Activated CD8-positive, alpha-beta T cell treated with anti-CD3 and anti-CD28 coated beads, Interleukin-2, amount 10 ng/mL, durations not matched to agents 7 days and 5 days (primary cell): Measurements from ENCODE around the gene AGMAT. TPM values are rescaled to one million over a fixed set of nuclear protein-coding genes. Genes with fewer than 3 reads are reported as not detected.
"Not testable (repeated sequence)": the region's sequence is repeated elsewhere in the genome, so short reads cannot be mapped to it uniquely, and the experiment has no call there.

Source experiments
- ATAC-seq: fragments of 150-1000 bp; cut with Tn5 transposase; one replicate; pipeline ENCODE4 v1.10.0; 2021; ENCODE audit warnings: moderate library complexity
- CTCF ChIA-PET: fragments of 350-600 bp; sonication (Branson Sonifier 250); formaldehyde crosslinking; loops from one replicate; lab custom pipeline; 2021; ENCODE audit warnings: antibody characterized with exemption; lab: Charles Lee
- POLR2A ChIA-PET: fragments of 350-600 bp; sonication (Branson Sonifier 250); formaldehyde crosslinking; loops from one replicate; lab custom pipeline; 2021; ENCODE audit warnings: antibody characterized with exemption; lab: Charles Lee
- DNase-seq: peaks from one replicate; pipeline ENCODE4 v3.0.0-alpha.2; 2020
- H3K27ac Mint-ChIP-seq: one replicate; pipeline ENCODE4 v1.8.0; 2021; ENCODE audit warnings: mild to moderate bottlenecking, mixed read lengths
- H3K27me3 Mint-ChIP-seq: one replicate; pipeline ENCODE4 v1.8.0; 2021; ENCODE audit warnings: low read depth, mixed read lengths
- H3K36me3 Mint-ChIP-seq: one replicate; pipeline ENCODE4 v1.8.0; 2021; ENCODE audit warnings: low read depth, mixed read lengths
- H3K4me1 Mint-ChIP-seq: one replicate; pipeline ENCODE4 v1.8.0; 2021; ENCODE audit warnings: low read depth, mixed read lengths
- H3K4me3 Mint-ChIP-seq: one replicate; pipeline ENCODE4 v1.8.0; 2021; ENCODE audit warnings: mild to moderate bottlenecking, mixed read lengths
- H3K9me3 Mint-ChIP-seq: one replicate; pipeline ENCODE4 v1.8.0; 2022; ENCODE audit warnings: mixed read lengths; ENCODE audit not compliant: insufficient read depth
- total RNA-seq, 2 experiments: library from RNA; stranded (reverse); gene quantifications; one replicate each; pipeline ENCODE4 v1.2.3, GENCODE V29; 2021

The AGMAT gene
- total RNA-seq, 2 experiments from 2014 or later, result 10.3 to 10.4 TPM

GRCh38 chr1:15605398-15606383 lies 20.8 kb upstream of the AGMAT start:
- Mint-ChIP-seq H3K4me3 (no peak overlapping the region), H3K9me3 (no peaks in the 10 kb centered on the region), H3K27me3 (no peaks in the 10 kb centered on the region), H3K36me3 (no peaks in the 10 kb centered on the region), H3K27ac (no peak overlapping the region), H3K4me1 (peaks cover 11% of the 10 kb centered on the region)
- ATAC-seq (no peak), DNase-seq (no peak)
- ChIA-PET CTCF (interaction anchor here (0.9 to 3.9 kb wide), 2 partner anchors 11 to 136 kb away, joined by 3 to 15 read pairs; partner anchors contain the start of gene DDI2), POLR2A (interaction anchor here (0.6 kb wide), 1 partner anchor 332 kb away, joined by 5 read pairs; no protein-coding TSS in a partner anchor)

- peaks cover 11% of the 10 kb centered on the region for H3K4me1 Mint-ChIP-seq
- H3K27me3 Mint-ChIP-seq, H3K4me3 Mint-ChIP-seq, ATAC-seq, H3K36me3 Mint-ChIP-seq, H3K27ac Mint-ChIP-seq, DNase-seq, H3K9me3 Mint-ChIP-seq: not testable (repeated sequence)
- ChIA-PET POLR2A (interaction anchor here (0.8 to 1.8 kb wide), 3 partner anchors 25 to 243 kb away, joined by 4 to 5 read pairs (median 5); partner anchors contain the start of gene SPEN), CTCF (interaction anchor here (1.4 to 3.9 kb wide), 3 partner anchors 10 to 15 kb away, joined by 5 to 15 read pairs (median 9); partner anchors contain the start of gene DDI2)
Measured at GRCh38 chr1:15604400-15604799, 19.5 kb upstream of the AGMAT start.

DNA sequence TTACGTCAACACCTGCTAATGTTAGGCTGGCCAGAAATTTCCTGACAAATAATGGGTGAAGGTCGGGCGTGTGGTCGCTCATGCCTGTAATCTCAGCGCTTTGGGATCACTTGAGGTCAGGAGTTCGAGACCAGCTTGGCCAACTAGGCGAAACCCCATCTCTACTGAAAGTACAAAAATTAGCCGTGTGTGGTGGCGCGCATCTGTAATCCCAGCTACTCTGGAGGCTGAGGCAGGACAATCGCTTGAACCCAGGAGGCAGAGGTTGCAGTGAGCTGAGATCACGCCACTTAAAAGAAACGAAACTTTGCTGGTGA lies 19.1 kb upstream of the AGMAT start:
- H3K27ac Mint-ChIP-seq, result peak overlapping the region; percentile 22
- peaks cover 11% of the 10 kb centered on the region for H3K4me1 Mint-ChIP-seq
- ChIA-PET POLR2A (interaction anchor here (0.8 to 1.8 kb wide), 6 partner anchors 14 to 243 kb away, joined by 3 to 7 read pairs (median 4); partner anchors contain the start of gene SPEN), CTCF (interaction anchor here (1.4 to 3.9 kb wide), 3 partner anchors 10 to 15 kb away, joined by 5 to 15 read pairs (median 9); partner anchors contain the start of gene DDI2)
- not testable (repeated sequence) for DNase-seq, ATAC-seq, H3K36me3 Mint-ChIP-seq, H3K9me3 Mint-ChIP-seq, H3K27me3 Mint-ChIP-seq
- peak overlapping the region; percentile 60 for H3K4me3 Mint-ChIP-seq

DNA sequence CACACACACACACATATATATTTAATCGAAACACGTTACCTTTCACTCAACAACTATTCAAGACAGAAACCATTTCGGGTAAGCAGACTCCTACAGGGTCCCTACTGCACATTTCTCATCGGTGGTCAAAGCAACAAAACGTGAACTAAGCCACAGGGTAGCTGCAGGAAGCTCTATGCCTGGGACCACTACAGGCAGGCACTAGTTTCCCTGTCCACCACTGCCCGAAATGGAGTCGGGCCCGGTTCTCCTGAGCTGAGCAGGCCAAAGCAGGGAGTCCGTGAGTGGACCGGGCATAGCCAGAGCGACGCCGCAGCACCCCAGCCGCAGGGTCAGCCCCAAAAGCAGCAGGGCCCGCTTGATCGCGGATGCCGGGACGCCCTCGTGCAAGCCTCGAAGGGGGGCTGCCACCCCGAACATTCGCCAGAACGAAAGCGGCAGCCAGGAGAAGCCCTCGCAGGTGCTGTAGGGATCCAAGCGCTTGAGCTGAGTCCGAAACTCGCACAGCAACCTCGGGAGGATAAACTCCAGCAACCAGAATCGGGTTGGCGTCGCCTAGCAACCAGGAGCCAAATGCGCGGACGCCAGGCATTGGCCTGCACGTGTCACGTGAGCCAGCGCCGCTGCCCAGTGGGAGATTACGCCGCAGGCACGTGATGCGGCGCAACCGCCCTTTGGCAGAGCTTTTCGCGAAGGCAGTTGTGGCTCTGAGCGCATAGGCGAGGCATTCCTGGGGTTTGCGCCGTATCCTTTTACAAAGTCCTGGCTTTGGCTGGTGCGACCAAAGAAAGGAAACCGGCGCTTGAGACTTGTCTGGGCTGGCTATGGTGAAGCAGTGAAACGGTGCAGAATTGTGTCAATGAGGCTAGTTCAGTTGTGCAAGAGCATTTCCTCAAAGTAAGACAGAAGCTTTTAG lies 18.5 kb upstream of the AGMAT start:
- H3K36me3 Mint-ChIP-seq, result no peaks in the 10 kb centered on the region
- ATAC-seq (peak; percentile 98), DNase-seq (peak; percentile 96)
- H3K4me3 Mint-ChIP-seq, result peak overlapping the region; percentile 60
- H3K9me3 Mint-ChIP-seq, result no peaks in the 10 kb centered on the region
- POLR2A ChIA-PET, result interaction anchor here (0.8 to 1.8 kb wide), 6 partner anchors 15 to 230 kb away, joined by 3 to 7 read pairs (median 4); no protein-coding TSS in a partner anchor
- H3K27ac Mint-ChIP-seq, result peak overlapping the region; percentile 22
- no peaks in the 10 kb centered on the region for H3K27me3 Mint-ChIP-seq
- CTCF ChIA-PET, result interaction anchor here (0.6 to 3.9 kb wide), 4 partner anchors 9 to 14 kb away, joined by 3 to 15 read pairs (median 7); partner anchors contain the start of gene DDI2
- H3K4me1 Mint-ChIP-seq, result peaks cover 11% of the 10 kb centered on the region

GRCh38 chr1:15598436-15598835 lies 13.6 kb upstream of the AGMAT start:
- ChIA-PET CTCF (interaction anchor here (0.8 kb wide), 1 partner anchor 143 kb away, joined by 3 read pairs; no protein-coding TSS in a partner anchor), POLR2A (interaction anchor here (0.6 kb wide), 1 partner anchor 17 kb away, joined by 3 read pairs; no protein-coding TSS in a partner anchor)
- Mint-ChIP-seq H3K27me3 (peaks cover 2% of the 10 kb centered on the region), H3K4me1 (peaks cover 5% of the 10 kb centered on the region), H3K36me3 (no peaks in the 10 kb centered on the region), H3K9me3 (no peaks in the 10 kb centered on the region), H3K4me3 (no peak overlapping the region), H3K27ac (no peak overlapping the region)
- ATAC-seq (no peak), DNase-seq (no peak)

GRCh38 chr1:15595809-15596617 lies 11.2 kb upstream of the AGMAT start:
- Mint-ChIP-seq H3K36me3 (no peaks in the 10 kb centered on the region), H3K27me3 (peaks cover 2% of the 10 kb centered on the region), H3K27ac (no peak overlapping the region), H3K4me1 (no peaks in the 10 kb centered on the region), H3K4me3 (no peak overlapping the region), H3K9me3 (no peaks in the 10 kb centered on the region)
- POLR2A ChIA-PET, result interaction anchor here (0.5 to 0.9 kb wide), 2 partner anchors 57 to 101 kb away, joined by 3 to 5 read pairs; no protein-coding TSS in a partner anchor
- CTCF ChIA-PET, result interaction anchor here (0.6 to 1.4 kb wide), 8 partner anchors 9 to 1883 kb away, joined by 3 to 10 read pairs (median 3); no protein-coding TSS in a partner anchor
- no peak for ATAC-seq
- no peak for DNase-seq

- Mint-ChIP-seq H3K27ac (no peak overlapping the region), H3K4me1 (no peaks in the 10 kb centered on the region), H3K4me3 (no peak overlapping the region), H3K27me3 (peaks cover 2% of the 10 kb centered on the region), H3K36me3 (peaks cover 11% of the 10 kb centered on the region), H3K9me3 (no peaks in the 10 kb centered on the region)
- DNase-seq (no peak), ATAC-seq (no peak)
- POLR2A ChIA-PET, result no interaction called here
- CTCF ChIA-PET, result no interaction called here
Measured at GRCh38 chr1:15592285-15592684, 7.4 kb upstream of the AGMAT start.

DNA sequence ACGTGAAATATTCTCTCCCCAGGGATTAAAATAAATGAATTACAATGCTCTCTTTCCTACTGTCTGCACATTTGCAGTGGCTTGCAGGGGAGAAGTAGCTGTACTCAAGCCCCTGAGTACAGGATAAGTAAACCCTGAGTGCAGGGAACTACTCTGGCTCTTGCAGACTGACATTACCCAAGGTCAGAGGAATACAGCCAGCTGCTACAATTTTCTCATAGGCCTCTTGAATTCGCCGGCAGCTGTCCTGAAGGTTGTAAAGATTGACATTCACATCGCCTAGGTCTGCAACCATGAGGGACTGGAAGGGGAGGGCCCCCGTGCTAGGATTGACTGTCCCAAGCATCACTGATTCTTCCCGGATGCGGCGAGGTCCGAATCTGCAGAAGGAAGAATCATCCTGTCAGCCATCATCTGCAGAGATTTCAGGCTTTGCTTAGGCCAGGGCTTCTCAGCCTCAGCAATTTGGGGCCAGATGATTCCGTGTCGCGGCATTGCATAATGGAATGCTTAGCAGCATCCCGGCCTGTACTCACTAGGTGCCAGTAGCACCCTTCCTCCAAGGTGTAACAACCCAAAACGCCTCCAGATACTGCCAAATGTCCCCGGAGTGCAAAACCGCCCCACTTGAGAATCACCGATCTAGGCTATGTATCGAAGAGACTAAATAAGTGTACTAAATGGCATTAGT lies 1.7 kb downstream of the AGMAT start:
- H3K36me3 Mint-ChIP-seq, result peaks cover 22% of the 10 kb centered on the region
- H3K4me3 Mint-ChIP-seq, result peak overlapping the region; percentile 77
- ChIA-PET POLR2A (interaction anchor here (0.9 kb wide), 1 partner anchor 33 kb away, joined by 3 read pairs; no protein-coding TSS in a partner anchor), CTCF (interaction anchor here (1.2 to 1.3 kb wide), 2 partner anchors 11 to 38 kb away, joined by 3 to 4 read pairs; no protein-coding TSS in a partner anchor)
- DNase-seq (no peak), ATAC-seq (no peak)
- no peaks in the 10 kb centered on the region for H3K9me3 Mint-ChIP-seq
- H3K27ac Mint-ChIP-seq, result peak overlapping the region; percentile 69
- H3K4me1 Mint-ChIP-seq, result peaks cover 44% of the 10 kb centered on the region
- H3K27me3 Mint-ChIP-seq, result no peaks in the 10 kb centered on the region

DNA sequence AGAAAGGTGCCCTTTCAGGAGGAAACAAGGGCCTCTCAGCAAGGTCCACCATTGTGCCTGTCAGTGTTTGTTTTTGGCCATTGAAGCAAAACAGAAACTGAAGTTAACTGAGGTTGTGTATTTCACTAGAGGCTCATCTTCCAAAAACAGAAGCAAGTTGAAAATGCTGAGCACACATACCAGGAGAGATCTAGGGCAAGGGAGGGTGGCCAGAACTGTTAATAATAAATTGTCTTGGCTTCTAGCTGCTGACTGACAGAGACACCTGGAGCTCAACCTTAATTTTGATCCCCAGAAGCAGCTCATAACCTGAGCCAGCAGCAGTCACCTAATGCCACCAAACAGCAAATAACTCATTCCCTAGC lies 5.2 kb downstream of the AGMAT start:
- Mint-ChIP-seq H3K27me3 (no peaks in the 10 kb centered on the region), H3K36me3 (peaks cover 25% of the 10 kb centered on the region), H3K9me3 (no peaks in the 10 kb centered on the region), H3K4me3 (peak overlapping the region; percentile 23), H3K4me1 (peaks cover 54% of the 10 kb centered on the region), H3K27ac (peak overlapping the region; percentile 95)
- DNase-seq (no peak), ATAC-seq (peak; percentile 21)
- POLR2A ChIA-PET, result interaction anchor here (0.5 to 3.0 kb wide), 7 partner anchors 9 to 118 kb away, joined by 3 to 16 read pairs (median 5); partner anchors contain the start of genes DDI2 and DNAJC16
- CTCF ChIA-PET, result interaction anchor here (1.1 to 1.3 kb wide), 3 partner anchors 15 to 162 kb away, joined by 3 to 5 read pairs (median 3); no protein-coding TSS in a partner anchor
